ENCODE data around the gene THADA. TPM values are rescaled to one million over a fixed set of nuclear protein-coding genes. Genes with fewer than 3 reads are reported as not detected.

Gene THADA
- polyA plus RNA-seq, 1 donor (not counting 4 experiments of a cell fraction or from before 2014, with no cell fraction given): 22.6 TPM

- FAIRE-seq (no peak), DNase-seq (ENCODE audit: low read depth, low spot score) (no peak)
- H3K36me3 ChIP-seq (ENCODE audit: control insufficient read depth in 2 of 2, extremely low read depth in 1 of 2, insufficient read depth in 2 of 2, low read length in 2 of 2): no peaks in the 10 kb centered on the region
- no peaks in the 10 kb centered on the region for H3K9me1 ChIP-seq (ENCODE audit: control insufficient read depth, extremely low read depth, insufficient read depth, low read length)
- H2AFZ ChIP-seq (ENCODE audit: control insufficient read depth, low read length): no peak overlapping the region
- dilution Hi-C loops (cut with MboI; ENCODE audit: extremely low pct_ligation_motif_present, low sequenced_read_pairs): no loop called here
- H3K79me2 ChIP-seq (ENCODE audit: control insufficient read depth, insufficient read depth, low read length): no peaks in the 10 kb centered on the region
- H4K20me1 ChIP-seq (ENCODE audit: control insufficient read depth, extremely low read depth, insufficient read depth, low read length): no peaks in the 10 kb centered on the region
- no peaks in the 10 kb centered on the region for H3K9me3 ChIP-seq (ENCODE audit: control insufficient read depth, low read depth, low read length)
- H3K27ac ChIP-seq (ENCODE audit: control insufficient read depth, insufficient read depth, low read length): no peak overlapping the region
- H3K27me3 ChIP-seq (ENCODE audit: control insufficient read depth, extremely low read depth, insufficient read depth, low read length): no peaks in the 10 kb centered on the region
- H3K4me1 ChIP-seq (ENCODE audit: control insufficient read depth, extremely low read depth, insufficient read depth, low read length): peaks cover 2% of the 10 kb centered on the region
- H3K4me3 ChIP-seq (ENCODE audit: control insufficient read depth in 2 of 3, extremely low read depth in 1 of 3, insufficient read depth in 2 of 3, low read depth in 1 of 3, low read length in 3 of 3): no peak overlapping the region
- TF ChIP-seq, protein P1, sequence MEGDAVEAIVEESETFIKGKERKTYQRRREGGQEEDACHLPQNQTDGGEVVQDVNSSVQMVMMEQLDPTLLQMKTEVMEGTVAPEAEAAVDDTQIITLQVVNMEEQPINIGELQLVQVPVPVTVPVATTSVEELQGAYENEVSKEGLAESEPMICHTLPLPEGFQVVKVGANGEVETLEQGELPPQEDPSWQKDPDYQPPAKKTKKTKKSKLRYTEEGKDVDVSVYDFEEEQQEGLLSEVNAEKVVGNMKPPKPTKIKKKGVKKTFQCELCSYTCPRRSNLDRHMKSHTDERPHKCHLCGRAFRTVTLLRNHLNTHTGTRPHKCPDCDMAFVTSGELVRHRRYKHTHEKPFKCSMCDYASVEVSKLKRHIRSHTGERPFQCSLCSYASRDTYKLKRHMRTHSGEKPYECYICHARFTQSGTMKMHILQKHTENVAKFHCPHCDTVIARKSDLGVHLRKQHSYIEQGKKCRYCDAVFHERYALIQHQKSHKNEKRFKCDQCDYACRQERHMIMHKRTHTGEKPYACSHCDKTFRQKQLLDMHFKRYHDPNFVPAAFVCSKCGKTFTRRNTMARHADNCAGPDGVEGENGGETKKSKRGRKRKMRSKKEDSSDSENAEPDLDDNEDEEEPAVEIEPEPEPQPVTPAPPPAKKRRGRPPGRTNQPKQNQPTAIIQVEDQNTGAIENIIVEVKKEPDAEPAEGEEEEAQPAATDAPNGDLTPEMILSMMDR (optimal IDR thresholded peaks at IDR 0.05 in 1 of 3, IDR thresholded peaks at IDR 0.05 in 1 of 3, conservative IDR thresholded peaks at IDR 0.05 in 1 of 3; ENCODE audit: extremely low read depth in 1 of 3, insufficient read depth in 2 of 3, low read length in 3 of 3): no peak
- TF ChIP-seq EZH2 (IDR thresholded peaks at IDR 0.05; ENCODE audit: low read length): no peak
- H3K4me2 ChIP-seq (ENCODE audit: control insufficient read depth, extremely low read depth, insufficient read depth, low read depth, low read length): no peak overlapping the region
- H3K9ac ChIP-seq (ENCODE audit: control insufficient read depth, extremely low read depth, insufficient read depth, low read length): no peak overlapping the region
These were observed 145.2 kb downstream of the THADA start for GRCh38 chr2:43450617-43451016.

DNA sequence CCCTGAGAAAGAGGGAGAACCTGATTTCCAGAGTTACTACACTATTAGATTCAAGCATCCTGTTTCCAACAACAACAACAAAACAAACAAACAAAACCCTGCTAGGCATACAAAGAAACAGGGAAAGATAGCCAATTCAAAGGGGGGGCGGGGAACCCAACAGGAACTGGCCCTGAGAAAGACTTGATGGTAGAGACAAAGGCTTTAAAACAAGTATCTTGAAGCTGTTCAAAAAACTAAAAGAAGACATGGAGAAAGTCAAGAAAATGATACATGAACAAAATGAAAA is 147.1 kb downstream of the THADA start:
- Histone ChIP-seq H3K9ac (ENCODE audit: control insufficient read depth, extremely low read depth, insufficient read depth, low read length) (no peak overlapping the region), H3K27me3 (ENCODE audit: control insufficient read depth, extremely low read depth, insufficient read depth, low read length) (no peaks in the 10 kb centered on the region), H3K36me3 (ENCODE audit: control insufficient read depth in 2 of 2, extremely low read depth in 1 of 2, insufficient read depth in 2 of 2, low read length in 2 of 2) (no peaks in the 10 kb centered on the region), H3K79me2 (ENCODE audit: control insufficient read depth, insufficient read depth, low read length) (no peaks in the 10 kb centered on the region), H4K20me1 (ENCODE audit: control insufficient read depth, extremely low read depth, insufficient read depth, low read length) (no peaks in the 10 kb centered on the region), H3K9me1 (ENCODE audit: control insufficient read depth, extremely low read depth, insufficient read depth, low read length) (no peaks in the 10 kb centered on the region), H3K4me1 (ENCODE audit: control insufficient read depth, extremely low read depth, insufficient read depth, low read length) (peaks cover 2% of the 10 kb centered on the region), H2AFZ (ENCODE audit: control insufficient read depth, low read length) (no peak overlapping the region), H3K9me3 (ENCODE audit: control insufficient read depth, low read depth, low read length) (no peaks in the 10 kb centered on the region), H3K27ac (ENCODE audit: control insufficient read depth, insufficient read depth, low read length) (no peak overlapping the region), H3K4me2 (ENCODE audit: control insufficient read depth, extremely low read depth, insufficient read depth, low read depth, low read length) (no peak overlapping the region), H3K4me3 (ENCODE audit: control insufficient read depth in 2 of 3, extremely low read depth in 1 of 3, insufficient read depth in 2 of 3, low read depth in 1 of 3, low read length in 3 of 3) (no peak overlapping the region)
- DNase-seq (ENCODE audit: low read depth, low spot score) (no peak), FAIRE-seq (no peak)
- dilution Hi-C loops (cut with MboI; ENCODE audit: extremely low pct_ligation_motif_present, low sequenced_read_pairs): no loop called here
- TF ChIP-seq EZH2 (IDR thresholded peaks at IDR 0.05; ENCODE audit: low read length): no peak
- TF ChIP-seq, protein P1 (optimal IDR thresholded peaks at IDR 0.05 in 1 of 3, IDR thresholded peaks at IDR 0.05 in 1 of 3, conservative IDR thresholded peaks at IDR 0.05 in 1 of 3; ENCODE audit: extremely low read depth in 1 of 3, insufficient read depth in 2 of 3, low read length in 3 of 3): no peak

Measured in keratinocyte (primary cell).